ENCODE measurements around the gene S100A7A. TPM values are rescaled to one million over a fixed set of nuclear protein-coding genes. Genes with fewer than 3 reads are reported as not detected.
"Not testable (repeated sequence)": the region's sequence is repeated elsewhere in the genome, so short reads cannot be mapped to it uniquely, and the experiment has no call there.

S100A7A gene
- total RNA-seq, 2 donors from 2014 or later: not detected

DNA sequence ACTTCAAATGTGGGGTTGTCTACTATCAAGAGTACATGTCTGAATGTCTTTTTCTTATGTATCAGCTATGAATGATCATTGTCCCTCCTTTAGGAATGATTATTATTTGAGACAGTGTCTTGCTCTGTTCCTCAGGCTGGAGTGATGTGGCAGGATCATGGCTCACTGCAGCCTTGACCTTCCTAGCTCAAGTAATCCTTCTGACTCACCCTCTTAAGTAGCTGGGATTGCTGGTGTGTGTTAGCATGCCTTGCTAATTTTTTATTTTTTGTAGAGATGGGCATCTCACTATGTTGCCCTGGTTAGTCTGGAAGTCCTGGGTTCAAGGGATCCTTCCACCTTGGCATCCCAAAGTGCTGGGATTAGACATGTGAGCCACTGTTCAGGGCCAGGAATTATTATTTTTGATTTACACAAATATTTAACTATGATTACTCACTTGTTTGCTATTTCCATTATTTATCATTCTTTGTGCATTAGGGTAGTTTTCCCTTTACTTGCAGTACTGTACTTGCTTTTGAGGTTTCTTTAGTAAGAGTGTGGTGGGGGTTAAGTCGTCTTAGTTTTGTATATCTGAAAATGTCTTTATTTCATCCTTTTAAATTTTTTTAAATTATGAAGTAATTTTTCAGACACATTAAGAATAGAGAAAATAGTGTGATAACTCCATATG is 31.3 kb downstream of the S100A7A start:
- H3K9me3 Mint-ChIP-seq: no peaks in the 10 kb centered on the region
- WGBS, 2 experiments (ENCODE audit: insufficient coverage in 1 of 2, insufficient read length in 1 of 2): no CpG with 5 or more reads among the region's 1 CpG
- Histone ChIP-seq H3K27ac (ENCODE audit: low read depth, low read length) (no peak overlapping the region), H3K9ac (ENCODE audit: extremely low read depth, low read length, poor library complexity, severe bottlenecking) (no peak overlapping the region), H3K9me3 (ENCODE audit: control insufficient read depth, low read length) (no peaks in the 10 kb centered on the region), H3K4me1 (ENCODE audit: control insufficient read depth, insufficient read depth, low read length) (no peaks in the 10 kb centered on the region), H3K4me3 (ENCODE audit: low read length) (no peak overlapping the region), H3K36me3 (ENCODE audit: control insufficient read depth, insufficient read depth, low read length) (no peaks in the 10 kb centered on the region), H3K27me3 (ENCODE audit: control insufficient read depth, insufficient read depth, low read length, poor library complexity, severe bottlenecking) (peaks cover 18% of the 10 kb centered on the region)
- no peaks in the 10 kb centered on the region for H3K4me1 Mint-ChIP-seq
- no peak overlapping the region for H3K4me3 Mint-ChIP-seq
- TF ChIP-seq, protein P1, sequence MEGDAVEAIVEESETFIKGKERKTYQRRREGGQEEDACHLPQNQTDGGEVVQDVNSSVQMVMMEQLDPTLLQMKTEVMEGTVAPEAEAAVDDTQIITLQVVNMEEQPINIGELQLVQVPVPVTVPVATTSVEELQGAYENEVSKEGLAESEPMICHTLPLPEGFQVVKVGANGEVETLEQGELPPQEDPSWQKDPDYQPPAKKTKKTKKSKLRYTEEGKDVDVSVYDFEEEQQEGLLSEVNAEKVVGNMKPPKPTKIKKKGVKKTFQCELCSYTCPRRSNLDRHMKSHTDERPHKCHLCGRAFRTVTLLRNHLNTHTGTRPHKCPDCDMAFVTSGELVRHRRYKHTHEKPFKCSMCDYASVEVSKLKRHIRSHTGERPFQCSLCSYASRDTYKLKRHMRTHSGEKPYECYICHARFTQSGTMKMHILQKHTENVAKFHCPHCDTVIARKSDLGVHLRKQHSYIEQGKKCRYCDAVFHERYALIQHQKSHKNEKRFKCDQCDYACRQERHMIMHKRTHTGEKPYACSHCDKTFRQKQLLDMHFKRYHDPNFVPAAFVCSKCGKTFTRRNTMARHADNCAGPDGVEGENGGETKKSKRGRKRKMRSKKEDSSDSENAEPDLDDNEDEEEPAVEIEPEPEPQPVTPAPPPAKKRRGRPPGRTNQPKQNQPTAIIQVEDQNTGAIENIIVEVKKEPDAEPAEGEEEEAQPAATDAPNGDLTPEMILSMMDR (conservative IDR thresholded peaks at IDR 0.05): no peak
- no peak for DNase-seq
- peaks cover 5% of the 10 kb centered on the region for H3K27me3 Mint-ChIP-seq (ENCODE audit: insufficient read depth)
- H3K27ac Mint-ChIP-seq: no peak overlapping the region
- H3K36me3 Mint-ChIP-seq (ENCODE audit: low read depth): no peaks in the 10 kb centered on the region

DNA sequence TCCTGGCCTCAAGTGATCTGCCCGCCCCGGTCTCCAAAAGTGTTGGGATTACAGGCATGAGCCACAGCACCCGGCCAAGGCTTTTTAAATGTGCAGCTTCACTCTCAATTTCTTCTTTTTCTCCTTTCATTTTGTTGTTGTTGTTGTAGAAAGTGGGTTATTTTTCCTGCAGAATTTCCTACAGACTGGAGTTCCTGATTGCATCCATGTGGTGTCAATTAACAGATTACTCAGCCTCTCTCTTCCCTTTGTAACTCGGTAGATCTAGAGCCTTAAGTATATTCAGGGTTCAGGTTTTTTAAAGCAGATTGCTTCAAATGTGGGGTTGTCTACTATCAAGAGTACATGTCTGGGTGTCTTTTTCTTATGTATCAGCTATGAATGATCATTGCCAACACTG is 32.5 kb downstream of the S100A7A start:
- H3K9ac ChIP-seq (ENCODE audit: extremely low read depth, low read length, poor library complexity, severe bottlenecking); H3K27ac ChIP-seq (ENCODE audit: low read depth, low read length); H3K27ac Mint-ChIP-seq; H3K4me1 ChIP-seq (ENCODE audit: control insufficient read depth, insufficient read depth, low read length); H3K27me3 ChIP-seq (ENCODE audit: control insufficient read depth, insufficient read depth, low read length, poor library complexity, severe bottlenecking); H3K27me3 Mint-ChIP-seq (ENCODE audit: insufficient read depth); H3K9me3 Mint-ChIP-seq; H3K4me1 Mint-ChIP-seq; DNase-seq; H3K36me3 ChIP-seq (ENCODE audit: control insufficient read depth, insufficient read depth, low read length); H3K9me3 ChIP-seq (ENCODE audit: control insufficient read depth, low read length); H3K36me3 Mint-ChIP-seq (ENCODE audit: low read depth); H3K4me3 ChIP-seq (ENCODE audit: low read length); H3K4me3 Mint-ChIP-seq: not testable (repeated sequence)
- 82% methylated on average over 4 of the region's 4 CpGs; no CpG with 5 or more reads in 1 of the 2 experiments for WGBS, 2 experiments (ENCODE audit: insufficient coverage in 1 of 2, insufficient read length in 1 of 2)

DNA sequence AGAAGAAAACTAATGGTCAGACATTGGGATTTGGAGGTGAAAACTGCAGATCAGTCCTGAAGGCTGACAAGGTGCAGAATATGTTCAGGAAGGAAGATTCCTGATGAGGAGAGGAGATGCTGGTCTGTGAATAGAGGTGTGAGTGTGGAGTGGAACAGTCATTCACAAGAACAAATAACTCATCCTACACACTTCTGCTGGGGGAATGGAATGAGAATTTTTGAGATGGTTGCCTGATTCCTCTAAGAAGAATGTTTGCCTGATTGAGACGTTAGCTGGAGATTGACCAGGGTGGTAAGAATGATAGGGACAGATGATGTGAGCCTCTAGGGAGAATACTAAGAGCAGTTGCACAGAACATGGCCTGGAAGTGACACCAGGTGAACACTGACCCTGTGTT is 40.1 kb downstream of the S100A7A start:
- WGBS, 2 experiments (ENCODE audit: insufficient coverage in 1 of 2, insufficient read length in 1 of 2): 83 to 87% methylated on average over 1 of the region's 1 CpG
- H3K27ac ChIP-seq (ENCODE audit: low read depth, low read length): no peak overlapping the region
- H3K9me3 ChIP-seq (ENCODE audit: control insufficient read depth, low read length): no peaks in the 10 kb centered on the region
- Mint-ChIP-seq H3K27ac (no peak overlapping the region), H3K4me1 (no peaks in the 10 kb centered on the region), H3K27me3 (ENCODE audit: insufficient read depth) (peaks cover 3% of the 10 kb centered on the region), H3K9me3 (no peaks in the 10 kb centered on the region), H3K4me3 (no peak overlapping the region), H3K36me3 (ENCODE audit: low read depth) (no peaks in the 10 kb centered on the region)
- H3K27me3 ChIP-seq (ENCODE audit: control insufficient read depth, insufficient read depth, low read length, poor library complexity, severe bottlenecking): no peaks in the 10 kb centered on the region
- TF ChIP-seq, protein P1 (conservative IDR thresholded peaks at IDR 0.05): no peak
- no peak for DNase-seq
- no peak overlapping the region for H3K4me3 ChIP-seq (ENCODE audit: low read length)
- no peaks in the 10 kb centered on the region for H3K36me3 ChIP-seq (ENCODE audit: control insufficient read depth, insufficient read depth, low read length)
- no peak overlapping the region for H3K9ac ChIP-seq (ENCODE audit: extremely low read depth, low read length, poor library complexity, severe bottlenecking)
- no peaks in the 10 kb centered on the region for H3K4me1 ChIP-seq (ENCODE audit: control insufficient read depth, insufficient read depth, low read length)

DNA sequence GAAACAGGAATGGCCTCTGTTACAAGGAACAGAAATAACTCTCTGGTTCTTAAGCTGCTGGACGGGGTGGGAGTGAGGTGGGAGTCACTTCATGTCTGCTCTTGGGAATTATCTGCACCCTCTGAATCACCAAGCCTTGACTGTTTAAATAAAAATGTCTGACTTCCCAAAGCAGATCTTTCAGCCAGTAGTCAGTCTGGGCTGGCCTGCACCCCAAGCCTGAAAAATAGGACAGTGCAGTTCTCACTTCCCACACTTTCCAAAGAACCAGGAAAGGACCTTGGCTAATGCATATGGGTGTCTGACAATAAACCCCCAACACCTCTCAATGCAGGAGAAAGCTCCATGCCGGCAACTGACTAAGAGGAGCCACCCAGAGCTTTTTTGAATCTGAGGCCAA is 43.3 kb downstream of the S100A7A start:
- Mint-ChIP-seq H3K27ac (no peak overlapping the region), H3K9me3 (no peaks in the 10 kb centered on the region), H3K36me3 (ENCODE audit: low read depth) (no peaks in the 10 kb centered on the region), H3K4me1 (no peaks in the 10 kb centered on the region), H3K27me3 (ENCODE audit: insufficient read depth) (peaks cover 17% of the 10 kb centered on the region), H3K4me3 (no peak overlapping the region)
- no peaks in the 10 kb centered on the region for H3K36me3 ChIP-seq (ENCODE audit: control insufficient read depth, insufficient read depth, low read length)
- H3K4me3 ChIP-seq (ENCODE audit: low read length): no peak overlapping the region
- DNase-seq: no peak
- no peaks in the 10 kb centered on the region for H3K4me1 ChIP-seq (ENCODE audit: control insufficient read depth, insufficient read depth, low read length)
- TF ChIP-seq, protein P1 (conservative IDR thresholded peaks at IDR 0.05): no peak
- no peak overlapping the region for H3K9ac ChIP-seq (ENCODE audit: extremely low read depth, low read length, poor library complexity, severe bottlenecking)
- no peaks in the 10 kb centered on the region for H3K9me3 ChIP-seq (ENCODE audit: control insufficient read depth, low read length)
- no peak overlapping the region for H3K27ac ChIP-seq (ENCODE audit: low read depth, low read length)
- H3K27me3 ChIP-seq (ENCODE audit: control insufficient read depth, insufficient read depth, low read length, poor library complexity, severe bottlenecking): no peaks in the 10 kb centered on the region
- WGBS, 2 experiments (ENCODE audit: insufficient coverage in 1 of 2, insufficient read length in 1 of 2): 67 to 80% methylated on average over 2 of the region's 2 CpGs
